Left forelimb (tissue), 1 donor: ENCODE results near the gene ZSCAN20.

Source experiments
- DNase-seq: peaks from one replicate; pipeline ENCODE4 v3.0.0-alpha.2; 2018; ENCODE audit warnings: low spot score

Gene ZSCAN20

DNA sequence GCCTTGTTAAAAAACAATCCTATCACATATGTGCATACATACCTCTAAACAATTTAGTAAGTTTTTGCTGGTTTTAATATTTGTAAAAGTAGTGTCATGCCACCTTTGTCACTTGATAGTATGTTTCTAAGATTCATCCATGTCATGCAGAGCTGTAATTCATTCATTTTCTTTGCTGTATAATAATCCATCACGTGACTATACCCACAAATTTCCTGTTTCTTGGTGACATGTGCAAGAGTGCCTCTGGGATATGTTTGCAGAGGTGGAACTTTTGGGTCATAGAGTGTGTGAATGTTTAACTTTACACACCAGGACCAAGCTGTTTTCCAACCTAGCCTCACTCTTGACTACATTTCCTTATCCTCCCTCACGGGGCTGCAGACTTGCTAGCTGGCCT is 62.9 kb downstream of the ZSCAN20 start:
- DNase-seq: no peak

DNA sequence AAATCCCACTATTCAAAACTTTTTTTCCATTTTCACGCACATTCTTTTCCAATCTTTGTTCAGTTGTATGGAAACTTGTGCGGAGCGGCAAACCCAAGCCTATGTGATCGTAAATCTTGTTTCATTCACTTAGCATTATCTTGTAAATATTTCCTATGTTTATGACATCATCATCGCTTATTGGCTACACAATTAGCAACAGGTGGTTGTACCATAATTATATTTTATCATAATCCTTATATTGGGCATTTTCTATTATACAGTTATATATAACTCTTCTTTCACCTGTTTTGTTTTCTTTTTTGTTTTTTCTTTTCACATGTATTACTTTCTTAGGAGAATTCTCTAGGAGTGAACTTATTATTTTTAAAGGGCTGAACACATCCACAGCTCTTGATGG is 65.4 kb downstream of the ZSCAN20 start:
- DNase-seq: no peak

DNA sequence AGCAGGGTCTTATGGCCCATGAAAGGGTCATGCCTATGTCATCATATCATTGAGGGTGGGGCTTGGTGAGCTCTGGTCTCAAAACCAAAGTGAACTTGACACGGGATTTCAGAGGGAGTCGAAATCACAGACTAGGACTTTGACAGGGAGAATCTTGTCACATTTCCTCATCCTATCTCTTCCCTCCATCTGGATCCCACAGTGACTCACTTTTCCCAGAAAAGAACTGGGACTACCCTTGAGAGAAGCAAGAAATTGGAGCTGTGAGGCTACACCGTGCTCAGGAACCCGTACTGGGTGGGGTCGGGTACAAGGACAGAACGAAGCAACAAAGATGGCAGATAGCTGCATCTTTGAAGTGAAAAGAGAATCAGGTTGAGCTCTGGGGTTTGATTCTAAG is 69.5 kb downstream of the ZSCAN20 start:
- no peak for DNase-seq
